ENCODE measurements around the gene PPP1R14B. TPM values are rescaled to one million over a fixed set of nuclear protein-coding genes. Genes with fewer than 3 reads are reported as not detected.

Gene PPP1R14B
- total RNA-seq, 1 experiment from 2014 or later: 583 TPM

DNA sequence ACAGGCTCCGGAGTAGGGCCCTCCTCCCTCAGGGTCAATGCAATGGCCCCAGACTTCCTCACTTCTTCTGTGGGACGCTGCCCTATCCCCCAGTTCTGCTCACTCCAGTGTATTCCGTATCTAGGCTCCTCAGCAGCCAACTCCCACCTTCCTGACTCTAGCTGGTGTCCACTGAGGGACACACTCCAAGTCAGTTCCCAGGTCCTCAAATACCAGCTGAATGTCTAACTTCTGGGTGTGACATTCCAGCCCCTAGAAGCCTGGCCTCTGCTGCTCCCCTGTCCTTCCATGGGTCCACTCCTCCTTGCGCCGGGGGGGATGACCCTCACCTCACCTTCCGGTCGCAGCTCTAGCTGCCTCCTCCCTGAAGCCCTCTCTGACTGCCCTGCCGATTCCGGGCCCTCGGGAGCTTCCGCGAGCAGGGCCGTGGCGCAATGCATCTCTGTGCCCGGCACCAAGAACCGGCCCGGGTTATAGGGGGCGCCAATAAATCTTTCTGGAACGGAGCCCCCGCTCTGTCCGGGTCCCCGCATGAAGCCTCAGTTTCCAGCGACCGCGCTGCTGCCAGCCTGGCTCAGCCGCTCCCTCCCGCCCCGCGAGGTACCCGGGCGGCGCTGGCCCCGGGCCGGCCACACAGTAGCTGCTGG lies 22.3 kb upstream of the PPP1R14B start:
- Mint-ChIP-seq H3K36me3 (ENCODE audit: insufficient read depth, unreplicated experiment) (peaks cover 52% of the 10 kb centered on the region), H3K27me3 (ENCODE audit: insufficient read depth, unreplicated experiment) (no peaks in the 10 kb centered on the region), H3K4me1 (ENCODE audit: insufficient read depth, unreplicated experiment) (peaks cover 23% of the 10 kb centered on the region), H3K9me3 (ENCODE audit: unreplicated experiment) (no peaks in the 10 kb centered on the region), H3K4me3 (ENCODE audit: unreplicated experiment) (peak overlapping the region; percentile 96), H3K27ac (ENCODE audit: low read depth, unreplicated experiment) (peak overlapping the region; percentile 96)
- DNase-seq (ENCODE audit: unreplicated experiment): peak; percentile 55
- POLR2A ChIA-PET: interaction anchor here (0.8 to 7.6 kb wide), 24 partner anchors 8 to 510 kb away, joined by 3 to 125 read pairs (median 7); partner anchors contain the start of genes BAD, CATSPERZ, ESRRA and FKBP2
- BruUV-seq (replicated peaks): no TSS peak
- TF ChIP-seq, protein P1, sequence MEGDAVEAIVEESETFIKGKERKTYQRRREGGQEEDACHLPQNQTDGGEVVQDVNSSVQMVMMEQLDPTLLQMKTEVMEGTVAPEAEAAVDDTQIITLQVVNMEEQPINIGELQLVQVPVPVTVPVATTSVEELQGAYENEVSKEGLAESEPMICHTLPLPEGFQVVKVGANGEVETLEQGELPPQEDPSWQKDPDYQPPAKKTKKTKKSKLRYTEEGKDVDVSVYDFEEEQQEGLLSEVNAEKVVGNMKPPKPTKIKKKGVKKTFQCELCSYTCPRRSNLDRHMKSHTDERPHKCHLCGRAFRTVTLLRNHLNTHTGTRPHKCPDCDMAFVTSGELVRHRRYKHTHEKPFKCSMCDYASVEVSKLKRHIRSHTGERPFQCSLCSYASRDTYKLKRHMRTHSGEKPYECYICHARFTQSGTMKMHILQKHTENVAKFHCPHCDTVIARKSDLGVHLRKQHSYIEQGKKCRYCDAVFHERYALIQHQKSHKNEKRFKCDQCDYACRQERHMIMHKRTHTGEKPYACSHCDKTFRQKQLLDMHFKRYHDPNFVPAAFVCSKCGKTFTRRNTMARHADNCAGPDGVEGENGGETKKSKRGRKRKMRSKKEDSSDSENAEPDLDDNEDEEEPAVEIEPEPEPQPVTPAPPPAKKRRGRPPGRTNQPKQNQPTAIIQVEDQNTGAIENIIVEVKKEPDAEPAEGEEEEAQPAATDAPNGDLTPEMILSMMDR (IDR thresholded peaks at IDR 0.05; ENCODE audit: unreplicated experiment): no peak
- intact Hi-C loops (cut with micrococcal nuclease): loop anchor here (1.0 kb wide), 1 partner anchor 18 kb away; the partner anchor contains the start of gene PLCB3
- CTCF ChIA-PET: interaction anchor here (0.7 to 6.4 kb wide), 5 partner anchors 18 to 1534 kb away, joined by 3 to 70 read pairs (median 8); partner anchors contain the start of gene PLCB3

- Mint-ChIP-seq H3K4me3 (ENCODE audit: unreplicated experiment) (peak overlapping the region; percentile 96), H3K27ac (ENCODE audit: low read depth, unreplicated experiment) (peak overlapping the region; percentile 96), H3K9me3 (ENCODE audit: unreplicated experiment) (no peaks in the 10 kb centered on the region), H3K27me3 (ENCODE audit: insufficient read depth, unreplicated experiment) (no peaks in the 10 kb centered on the region), H3K36me3 (ENCODE audit: insufficient read depth, unreplicated experiment) (peaks cover 48% of the 10 kb centered on the region), H3K4me1 (ENCODE audit: insufficient read depth, unreplicated experiment) (peaks cover 23% of the 10 kb centered on the region)
- no TSS peak for BruUV-seq (replicated peaks)
- intact Hi-C loops (cut with micrococcal nuclease): no loop called here
- TF ChIP-seq, protein P1 (IDR thresholded peaks at IDR 0.05; ENCODE audit: unreplicated experiment): no peak
- peak; percentile 73 for DNase-seq (ENCODE audit: unreplicated experiment)
- CTCF ChIA-PET: interaction anchor here (0.6 to 6.4 kb wide), 8 partner anchors 13 to 1462 kb away, joined by 3 to 70 read pairs (median 4); partner anchors contain the start of gene PLCB3
- POLR2A ChIA-PET: interaction anchor here (0.8 to 7.6 kb wide), 22 partner anchors 9 to 87 kb away, joined by 3 to 125 read pairs (median 8); partner anchors contain the start of genes BAD, CATSPERZ, ESRRA and FKBP2
These were observed 21.5 kb upstream of the PPP1R14B start for GRCh38 chr11:64268025-64268892.

DNA sequence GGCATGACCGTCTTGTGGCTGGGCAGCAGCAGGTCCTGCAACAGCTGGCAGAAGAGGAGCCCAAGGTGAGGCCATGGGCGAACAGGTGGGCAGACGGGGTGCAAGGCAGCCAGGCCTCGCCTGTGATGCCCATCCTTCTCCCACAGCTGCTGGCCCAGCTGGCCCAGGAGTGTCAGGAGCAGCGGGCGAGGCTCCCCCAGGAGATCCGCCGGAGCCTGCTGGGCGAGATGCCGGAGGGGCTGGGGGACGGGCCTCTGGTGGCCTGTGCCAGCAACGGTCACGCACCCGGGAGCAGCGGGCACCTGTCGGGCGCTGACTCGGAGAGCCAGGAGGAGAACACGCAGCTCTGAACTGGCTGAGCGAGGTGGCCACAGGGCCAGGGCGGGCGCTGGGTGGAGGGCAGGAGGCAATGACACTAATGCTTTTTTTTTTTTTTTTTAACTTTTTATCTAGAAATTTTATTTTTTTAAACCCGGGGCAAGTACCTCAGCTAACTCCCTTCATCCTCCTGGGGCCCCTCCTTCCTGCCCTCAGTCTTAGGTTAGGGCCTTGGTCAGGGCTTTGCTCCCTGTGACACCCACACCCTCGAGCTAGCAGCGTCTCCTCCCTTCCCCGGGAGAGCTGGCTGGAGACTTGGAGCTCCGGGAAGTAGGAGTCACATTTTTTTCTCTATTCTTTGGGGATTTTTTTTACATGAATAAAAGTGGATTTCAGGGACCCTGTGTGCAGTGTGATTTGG lies 20.6 kb upstream of the PPP1R14B start:
- peaks cover 23% of the 10 kb centered on the region for H3K4me1 Mint-ChIP-seq (ENCODE audit: insufficient read depth, unreplicated experiment)
- POLR2A ChIA-PET: interaction anchor here (0.8 to 7.6 kb wide), 8 partner anchors 8 to 41 kb away, joined by 3 to 125 read pairs (median 63); partner anchors contain the start of genes BAD, CATSPERZ, ESRRA and FKBP2
- intact Hi-C loops (cut with micrococcal nuclease): no loop called here
- no peaks in the 10 kb centered on the region for H3K27me3 Mint-ChIP-seq (ENCODE audit: insufficient read depth, unreplicated experiment)
- peaks cover 57% of the 10 kb centered on the region for H3K36me3 Mint-ChIP-seq (ENCODE audit: insufficient read depth, unreplicated experiment)
- TF ChIP-seq, protein P1 (IDR thresholded peaks at IDR 0.05; ENCODE audit: unreplicated experiment): no peak
- no peaks in the 10 kb centered on the region for H3K9me3 Mint-ChIP-seq (ENCODE audit: unreplicated experiment)
- H3K27ac Mint-ChIP-seq (ENCODE audit: low read depth, unreplicated experiment): no peak overlapping the region
- H3K4me3 Mint-ChIP-seq (ENCODE audit: unreplicated experiment): no peak overlapping the region
- BruUV-seq (replicated peaks): no TSS peak
- CTCF ChIA-PET: interaction anchor here (0.6 to 6.4 kb wide), 7 partner anchors 14 to 1462 kb away, joined by 3 to 70 read pairs (median 3); partner anchors contain the start of gene PLCB3
- no peak for DNase-seq (ENCODE audit: unreplicated experiment)

Data from MCF 10A (cell line).